ENCODE measurements around the gene CHRNB4.

GRCh38 chr15:78642331-78642730 lies 1.3 kb upstream of the CHRNB4 start:
- TF ChIP-seq POLR2AphosphoS5 (IDR thresholded peaks at IDR 0.05), result no peak
- no peak for TF ChIP-seq CTCF (IDR thresholded peaks at IDR 0.05)
- TF ChIP-seq EP300 (IDR thresholded peaks at IDR 0.05), result no peak

Measured in gastroesophageal sphincter (tissue), 3 donors.